GM19099 (cell line): ENCODE results near the gene MOCS2.

Experiments
- POLR2A ChIP-seq: IDR thresholded peaks from 3 replicates; pipeline ENCODE4 v1.6.1; 2011; ENCODE audit warnings: low read depth; ENCODE audit not compliant: insufficient read length; ENCODE audit errors: extremely low read depth

The MOCS2 gene

GRCh38 chr5:53109443-53110127, at the start of gene MOCS2:
TSS of gene MOCS2 (minus strand) at chr5:53109757. CDS start at chr5:53107174, 2,583 bp downstream.
- TF ChIP-seq POLR2A: peak; percentile 91

GRCh38 chr5:53151713-53152458, 42.3 kb upstream of the MOCS2 start:
- TF ChIP-seq POLR2A: no peak

GRCh38 chr5:53133020-53133419, 23.5 kb upstream of the MOCS2 start:
- TF ChIP-seq POLR2A: no peak

GRCh38 chr5:53130266-53130665, 20.7 kb upstream of the MOCS2 start:
- no peak for TF ChIP-seq POLR2A

GRCh38 chr5:53128481-53128880, 18.9 kb upstream of the MOCS2 start:
- TF ChIP-seq POLR2A: no peak

GRCh38 chr5:53127107-53127506, 17.6 kb upstream of the MOCS2 start:
- TF ChIP-seq POLR2A: no peak

- TF ChIP-seq POLR2A: no peak
These were observed 17.0 kb upstream of the MOCS2 start for GRCh38 chr5:53126521-53126920.

- TF ChIP-seq POLR2A: no peak
These were observed 14.1 kb upstream of the MOCS2 start for GRCh38 chr5:53123702-53124101.

- TF ChIP-seq POLR2A: no peak
These were observed 10.6 kb upstream of the MOCS2 start for GRCh38 chr5:53120165-53120564.

GRCh38 chr5:53118879-53119278, 9.3 kb upstream of the MOCS2 start:
- TF ChIP-seq POLR2A: no peak

GRCh38 chr5:53116597-53116996, 7.0 kb upstream of the MOCS2 start:
- TF ChIP-seq POLR2A: no peak

- no peak for TF ChIP-seq POLR2A
These were observed 5.4 kb upstream of the MOCS2 start for GRCh38 chr5:53114988-53115387.

GRCh38 chr5:53113947-53114346, 4.4 kb upstream of the MOCS2 start:
- TF ChIP-seq POLR2A: no peak

- TF ChIP-seq POLR2A: no peak
These were observed 3.4 kb upstream of the MOCS2 start for GRCh38 chr5:53112909-53113308.

- TF ChIP-seq POLR2A: no peak
These were observed 1.6 kb upstream of the MOCS2 start for GRCh38 chr5:53111139-53111538.

- no peak for TF ChIP-seq POLR2A
These were observed 599 bp upstream of the MOCS2 start for GRCh38 chr5:53110156-53110555.
